ENCODE results near the gene SMU1.

SMU1 gene

GRCh38 chr9:33080534-33080933 is 4.1 kb upstream of the SMU1 start:
- Histone ChIP-seq H3K9me3 (ENCODE audit: control extremely low read depth in 1 of 5, control insufficient read depth in 4 of 5, insufficient read depth in 2 of 5, low read depth in 1 of 5, low read length in 4 of 5) (no peaks in the 10 kb centered on the region), H3K36me3 (ENCODE audit: control insufficient read depth in 4 of 4, insufficient read depth in 4 of 4, low read length in 3 of 4) (no peaks in the 10 kb centered on the region), H3K27me3 (replicated peaks in 2 of 5; ENCODE audit: control insufficient read depth in 4 of 5, insufficient read depth in 5 of 5, low read length in 4 of 5) (no peaks in the 10 kb centered on the region), H3K4me1 (ENCODE audit: control extremely low read depth in 1 of 4, control insufficient read depth in 4 of 4, insufficient read depth in 4 of 4, low read length in 3 of 4) (peaks cover 25 to 41% (median 38%) of the 10 kb centered on the region in 4 experiments), H3K27ac (ENCODE audit: insufficient read depth in 1 of 2, low read depth in 1 of 2, low read length in 2 of 2, poor library complexity in 1 of 2, severe bottlenecking in 2 of 2) (no peak overlapping the region), H3K4me3 (ENCODE audit: control insufficient read depth in 1 of 7, extremely low read depth in 1 of 7, insufficient read depth in 4 of 7, low read depth in 2 of 7, low read length in 6 of 7) (peak overlapping the region in 5 of 7 experiments; percentile 32 to 72 (median 52))
- DNase-seq, result peak in 1 of 3 donors; percentile 11
- CTCF ChIA-PET, result interaction anchor here (0.7 to 2.6 kb wide), 4 partner anchors 46 to 148 kb away, joined by 3 to 18 read pairs (median 4); no protein-coding TSS in a partner anchor
- POLR2A ChIA-PET, result no interaction called here
- WGBS (ENCODE audit: insufficient coverage), result 71% methylated on average over 3 of the region's 6 CpGs

- Histone ChIP-seq H3K4me1 (ENCODE audit: control extremely low read depth in 1 of 4, control insufficient read depth in 4 of 4, insufficient read depth in 4 of 4, low read length in 3 of 4) (no peaks in the 10 kb centered on the region), H3K9me3 (ENCODE audit: control extremely low read depth in 1 of 5, control insufficient read depth in 4 of 5, insufficient read depth in 2 of 5, low read depth in 1 of 5, low read length in 4 of 5) (no peaks in the 10 kb centered on the region), H3K27me3 (replicated peaks in 2 of 5; ENCODE audit: control insufficient read depth in 4 of 5, insufficient read depth in 5 of 5, low read length in 4 of 5) (no peaks in the 10 kb centered on the region), H3K4me3 (ENCODE audit: control insufficient read depth in 1 of 7, extremely low read depth in 1 of 7, insufficient read depth in 4 of 7, low read depth in 2 of 7, low read length in 6 of 7) (no peak overlapping the region), H3K27ac (ENCODE audit: insufficient read depth in 1 of 2, low read depth in 1 of 2, low read length in 2 of 2, poor library complexity in 1 of 2, severe bottlenecking in 2 of 2) (no peak overlapping the region), H3K36me3 (ENCODE audit: control insufficient read depth in 4 of 4, insufficient read depth in 4 of 4, low read length in 3 of 4) (peaks cover 6 to 78% (median 46%) of the 10 kb centered on the region in 4 experiments)
- ChIA-PET POLR2A (no interaction called here), CTCF (interaction anchor here (1.7 kb wide), 1 partner anchor 158 kb away, joined by 6 read pairs; no protein-coding TSS in a partner anchor)
- DNase-seq, result no peak
- no CpG with 5 or more reads among the region's 1 CpG for WGBS (ENCODE audit: insufficient coverage)
Observed at GRCh38 chr9:33068991-33069390, 7.5 kb downstream of the SMU1 start.

DNA sequence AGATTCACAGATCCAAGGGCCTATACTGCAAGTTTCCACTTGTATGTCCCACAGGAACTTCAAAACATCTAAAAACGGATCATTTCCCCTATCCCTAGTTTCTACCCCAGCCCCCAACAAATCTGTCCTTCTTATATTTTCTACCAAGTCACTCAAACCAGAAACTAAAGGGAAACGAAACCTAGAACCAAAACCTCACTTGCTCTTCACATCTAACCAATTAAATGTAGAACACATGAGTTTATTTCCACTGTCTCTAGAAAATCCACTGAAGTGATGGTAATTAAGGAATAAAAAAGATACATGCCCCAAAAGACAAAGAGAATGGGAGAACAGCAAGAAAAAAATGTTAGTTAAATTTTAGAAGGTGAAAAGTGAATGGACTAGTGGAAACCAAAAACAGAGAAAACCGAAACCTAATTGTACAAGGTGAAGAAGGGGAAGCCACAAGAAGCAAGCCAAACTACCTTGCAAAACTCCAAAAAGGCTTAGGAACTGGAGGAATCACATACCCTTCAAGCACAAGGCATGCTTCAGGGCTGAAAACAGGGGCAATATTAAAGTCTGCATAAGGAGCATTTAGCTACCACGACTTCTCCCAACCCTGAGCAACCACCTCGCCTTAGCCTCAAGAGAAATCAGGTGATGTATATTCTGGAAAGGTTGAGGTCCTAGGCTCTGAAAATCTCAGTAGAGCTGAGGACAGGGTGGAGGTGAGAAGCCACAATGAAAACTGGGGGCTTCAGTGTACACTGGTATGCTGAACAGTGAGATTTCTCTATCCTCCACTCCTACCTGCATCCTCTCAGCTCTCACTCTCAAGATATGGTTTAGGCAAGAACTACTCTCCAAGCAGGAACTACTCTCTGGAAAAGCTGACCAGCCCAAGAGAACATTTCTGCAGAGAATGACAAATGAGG is 11.1 kb downstream of the SMU1 start:
- CTCF ChIA-PET, result interaction anchor here (1.5 kb wide), 1 partner anchor 11 kb away, joined by 8 read pairs; the partner anchor contains the start of gene SMU1
- POLR2A ChIA-PET, result no interaction called here
- no peak overlapping the region for H3K27ac ChIP-seq (ENCODE audit: insufficient read depth in 1 of 2, low read depth in 1 of 2, low read length in 2 of 2, poor library complexity in 1 of 2, severe bottlenecking in 2 of 2)
- DNase-seq, result no peak
- no peaks in the 10 kb centered on the region for H3K27me3 ChIP-seq (replicated peaks in 2 of 5; ENCODE audit: control insufficient read depth in 4 of 5, insufficient read depth in 5 of 5, low read length in 4 of 5)
- H3K36me3 ChIP-seq (ENCODE audit: control insufficient read depth in 4 of 4, insufficient read depth in 4 of 4, low read length in 3 of 4), result peaks cover 14 to 74% (median 47%) of the 10 kb centered on the region in 4 experiments
- H3K9me3 ChIP-seq (ENCODE audit: control extremely low read depth in 1 of 5, control insufficient read depth in 4 of 5, insufficient read depth in 2 of 5, low read depth in 1 of 5, low read length in 4 of 5), result no peaks in the 10 kb centered on the region
- H3K4me1 ChIP-seq (ENCODE audit: control extremely low read depth in 1 of 4, control insufficient read depth in 4 of 4, insufficient read depth in 4 of 4, low read length in 3 of 4), result no peaks in the 10 kb centered on the region
- H3K4me3 ChIP-seq (ENCODE audit: control insufficient read depth in 1 of 7, extremely low read depth in 1 of 7, insufficient read depth in 4 of 7, low read depth in 2 of 7, low read length in 6 of 7), result no peak overlapping the region
- 85% methylated on average over 2 of the region's 5 CpGs for WGBS (ENCODE audit: insufficient coverage)

GRCh38 chr9:33051144-33051543 is 25.3 kb downstream of the SMU1 start:
- Histone ChIP-seq H3K36me3 (ENCODE audit: control insufficient read depth in 4 of 4, insufficient read depth in 4 of 4, low read length in 3 of 4) (peaks cover 19 to 76% (median 48%) of the 10 kb centered on the region in 4 experiments), H3K27me3 (replicated peaks in 2 of 5; ENCODE audit: control insufficient read depth in 4 of 5, insufficient read depth in 5 of 5, low read length in 4 of 5) (no peaks in the 10 kb centered on the region), H3K4me3 (ENCODE audit: control insufficient read depth in 1 of 7, extremely low read depth in 1 of 7, insufficient read depth in 4 of 7, low read depth in 2 of 7, low read length in 6 of 7) (no peak overlapping the region), H3K27ac (ENCODE audit: insufficient read depth in 1 of 2, low read depth in 1 of 2, low read length in 2 of 2, poor library complexity in 1 of 2, severe bottlenecking in 2 of 2) (no peak overlapping the region), H3K4me1 (ENCODE audit: control extremely low read depth in 1 of 4, control insufficient read depth in 4 of 4, insufficient read depth in 4 of 4, low read length in 3 of 4) (no peaks in the 10 kb centered on the region), H3K9me3 (ENCODE audit: control extremely low read depth in 1 of 5, control insufficient read depth in 4 of 5, insufficient read depth in 2 of 5, low read depth in 1 of 5, low read length in 4 of 5) (no peaks in the 10 kb centered on the region)
- no peak for DNase-seq
- ChIA-PET POLR2A (no interaction called here), CTCF (interaction anchor here (1.2 kb wide), 1 partner anchor 11 kb away, joined by 3 read pairs; no protein-coding TSS in a partner anchor)
- WGBS (ENCODE audit: insufficient coverage), result 96% methylated on average over 2 of the region's 4 CpGs

DNA sequence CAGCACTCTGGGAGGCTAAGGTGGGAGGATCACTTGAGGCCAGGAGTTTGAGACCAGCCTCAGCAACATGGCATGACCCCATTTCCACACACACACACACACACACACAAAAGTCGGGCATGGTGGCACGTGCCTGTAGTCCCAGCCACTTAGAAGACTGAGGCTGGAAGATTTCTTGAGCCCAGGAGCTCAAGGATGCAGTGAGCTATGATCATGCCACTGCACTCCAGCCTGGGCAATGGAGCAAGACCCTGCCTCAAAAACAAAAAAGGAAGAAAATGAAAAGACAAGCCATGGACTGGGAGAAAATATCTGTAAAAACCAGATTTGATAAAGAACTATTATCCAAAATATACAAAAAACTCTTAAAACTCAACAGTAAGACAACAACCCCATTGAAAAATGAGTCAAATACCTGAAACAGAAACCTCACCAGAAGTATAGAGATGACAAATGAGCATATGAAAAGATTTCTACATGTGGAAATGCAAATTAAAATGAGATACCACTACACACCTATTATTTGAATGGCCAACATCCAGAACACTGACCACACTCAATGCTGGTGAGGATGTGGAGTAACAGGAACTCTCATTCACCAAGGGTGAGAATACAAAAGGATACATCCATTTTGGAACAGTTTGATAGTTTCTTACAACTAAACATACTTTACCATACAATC is 26.7 kb downstream of the SMU1 start:
- Histone ChIP-seq H3K4me3 (ENCODE audit: control insufficient read depth in 1 of 7, extremely low read depth in 1 of 7, insufficient read depth in 4 of 7, low read depth in 2 of 7, low read length in 6 of 7) (no peak overlapping the region), H3K9me3 (ENCODE audit: control extremely low read depth in 1 of 5, control insufficient read depth in 4 of 5, insufficient read depth in 2 of 5, low read depth in 1 of 5, low read length in 4 of 5) (no peaks in the 10 kb centered on the region), H3K36me3 (ENCODE audit: control insufficient read depth in 4 of 4, insufficient read depth in 4 of 4, low read length in 3 of 4) (peaks cover 13 to 70% (median 44%) of the 10 kb centered on the region in 4 experiments), H3K27ac (ENCODE audit: insufficient read depth in 1 of 2, low read depth in 1 of 2, low read length in 2 of 2, poor library complexity in 1 of 2, severe bottlenecking in 2 of 2) (no peak overlapping the region), H3K27me3 (replicated peaks in 2 of 5; ENCODE audit: control insufficient read depth in 4 of 5, insufficient read depth in 5 of 5, low read length in 4 of 5) (no peaks in the 10 kb centered on the region), H3K4me1 (ENCODE audit: control extremely low read depth in 1 of 4, control insufficient read depth in 4 of 4, insufficient read depth in 4 of 4, low read length in 3 of 4) (peaks cover 0 to 1% (median under 1%) of the 10 kb centered on the region in 4 experiments)
- no peak for DNase-seq
- no CpG with 5 or more reads among the region's 2 CpGs for WGBS (ENCODE audit: insufficient coverage)
- ChIA-PET POLR2A (no interaction called here), CTCF (interaction anchor here (0.7 to 1.2 kb wide), 3 partner anchors 10 to 208 kb away, joined by 3 read pairs; no protein-coding TSS in a partner anchor)

- DNase-seq, result no peak
- peaks cover 7 to 16% (median 12%) of the 10 kb centered on the region in 4 experiments for H3K4me1 ChIP-seq (ENCODE audit: control extremely low read depth in 1 of 4, control insufficient read depth in 4 of 4, insufficient read depth in 4 of 4, low read length in 3 of 4)
- no peak overlapping the region for H3K4me3 ChIP-seq (ENCODE audit: control insufficient read depth in 1 of 7, extremely low read depth in 1 of 7, insufficient read depth in 4 of 7, low read depth in 2 of 7, low read length in 6 of 7)
- H3K27ac ChIP-seq (ENCODE audit: insufficient read depth in 1 of 2, low read depth in 1 of 2, low read length in 2 of 2, poor library complexity in 1 of 2, severe bottlenecking in 2 of 2), result no peak overlapping the region
- H3K27me3 ChIP-seq (replicated peaks in 2 of 5; ENCODE audit: control insufficient read depth in 4 of 5, insufficient read depth in 5 of 5, low read length in 4 of 5), result no peaks in the 10 kb centered on the region
- no CpG with 5 or more reads among the region's 2 CpGs for WGBS (ENCODE audit: insufficient coverage)
- POLR2A ChIA-PET, result no interaction called here
- H3K36me3 ChIP-seq (ENCODE audit: control insufficient read depth in 4 of 4, insufficient read depth in 4 of 4, low read length in 3 of 4), result peaks cover 13 to 53% (median 35%) of the 10 kb centered on the region in 4 experiments
- CTCF ChIA-PET, result interaction anchor here (1.2 to 1.7 kb wide), 3 partner anchors 10 to 29 kb away, joined by 3 to 4 read pairs (median 4); partner anchors contain the start of gene SMU1
- no peaks in the 10 kb centered on the region for H3K9me3 ChIP-seq (ENCODE audit: control extremely low read depth in 1 of 5, control insufficient read depth in 4 of 5, insufficient read depth in 2 of 5, low read depth in 1 of 5, low read length in 4 of 5)
Observed at GRCh38 chr9:33048054-33048465, 28.4 kb downstream of the SMU1 start.
